Transverse colon (tissue), 4 donors: Measurements from ENCODE around the gene PAK6.

Source experiments
- EP300 ChIP-seq: sonication (generic); formaldehyde crosslinking; IDR thresholded peaks from one replicate; pipeline ENCODE4 v1.6.1; 2017; ENCODE audit warnings: antibody characterized with exemption, low read depth
- POLR2A ChIP-seq: fragments of 450-650 bp; IDR thresholded peaks from one replicate; pipeline ENCODE4 v1.6.1; 2016; ENCODE audit warnings: antibody characterized with exemption, mild to moderate bottlenecking, moderate library complexity
- POLR2AphosphoS5 ChIP-seq, 3 donors: sonication (generic); formaldehyde crosslinking; IDR thresholded peaks; one replicate each; pipeline ENCODE4 v1.6.1; 2016; ENCODE audit warnings: antibody characterized with exemption in 3 of 3
- TF ChIP-seq, protein P1 (sequence below), 5 experiments: fragments of 200-600 bp in 3 of 5; fragments of 450-650 bp in 2 of 5; sonication (generic) in 3 of 5; IDR thresholded peaks; 1 replicate in 2 of 5; 2 replicates in 3 of 5; pipeline ENCODE4 v1.5.1; 2016 to 2017; ENCODE audit warnings: antibody characterized with exemption in 5 of 5, inconsistent platforms in 3 of 5, mild to moderate bottlenecking in 2 of 5, moderate library complexity in 1 of 5

DNA sequence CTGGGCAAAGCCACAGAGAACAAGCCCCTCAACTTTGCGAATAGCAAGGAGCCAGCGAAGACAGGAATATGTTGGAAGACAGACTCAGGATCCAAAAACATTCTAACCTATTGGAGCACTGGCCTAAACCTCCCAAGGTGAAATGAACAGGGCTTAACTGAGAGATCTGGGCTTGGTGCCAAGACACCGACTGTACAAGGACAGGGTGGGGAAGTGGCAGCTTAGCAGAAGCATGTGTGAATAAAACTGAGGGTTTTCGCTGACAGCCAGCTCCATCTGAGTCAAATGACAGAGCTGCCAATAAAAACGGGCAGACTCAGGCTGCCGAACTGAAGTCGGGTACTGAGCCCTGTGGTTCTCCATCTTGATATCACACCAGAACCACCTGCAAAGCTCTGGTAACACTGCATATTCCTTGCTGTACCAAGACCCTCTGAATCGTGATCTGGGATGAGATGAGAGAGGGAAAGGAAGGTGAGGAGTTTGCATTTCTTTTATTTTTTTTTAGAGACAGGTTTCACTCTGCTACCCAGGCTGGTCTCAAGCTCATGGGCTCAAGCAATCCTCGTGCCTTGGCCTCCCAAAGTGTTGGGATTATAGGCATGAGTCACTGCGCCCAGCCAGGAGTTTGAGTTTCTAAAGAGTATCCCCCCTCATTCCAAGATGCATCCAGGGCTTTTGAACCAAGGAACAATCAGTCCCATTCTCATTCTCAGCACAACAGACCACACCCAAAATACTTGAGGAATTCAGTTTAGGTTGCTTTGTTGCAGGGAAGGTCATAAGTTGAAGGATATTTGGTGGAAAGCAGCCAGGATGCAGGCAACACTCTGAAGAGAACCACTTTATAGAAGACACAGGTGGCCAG, 74.9 kb downstream of the PAK6 start:
- TF ChIP-seq, protein P1, sequence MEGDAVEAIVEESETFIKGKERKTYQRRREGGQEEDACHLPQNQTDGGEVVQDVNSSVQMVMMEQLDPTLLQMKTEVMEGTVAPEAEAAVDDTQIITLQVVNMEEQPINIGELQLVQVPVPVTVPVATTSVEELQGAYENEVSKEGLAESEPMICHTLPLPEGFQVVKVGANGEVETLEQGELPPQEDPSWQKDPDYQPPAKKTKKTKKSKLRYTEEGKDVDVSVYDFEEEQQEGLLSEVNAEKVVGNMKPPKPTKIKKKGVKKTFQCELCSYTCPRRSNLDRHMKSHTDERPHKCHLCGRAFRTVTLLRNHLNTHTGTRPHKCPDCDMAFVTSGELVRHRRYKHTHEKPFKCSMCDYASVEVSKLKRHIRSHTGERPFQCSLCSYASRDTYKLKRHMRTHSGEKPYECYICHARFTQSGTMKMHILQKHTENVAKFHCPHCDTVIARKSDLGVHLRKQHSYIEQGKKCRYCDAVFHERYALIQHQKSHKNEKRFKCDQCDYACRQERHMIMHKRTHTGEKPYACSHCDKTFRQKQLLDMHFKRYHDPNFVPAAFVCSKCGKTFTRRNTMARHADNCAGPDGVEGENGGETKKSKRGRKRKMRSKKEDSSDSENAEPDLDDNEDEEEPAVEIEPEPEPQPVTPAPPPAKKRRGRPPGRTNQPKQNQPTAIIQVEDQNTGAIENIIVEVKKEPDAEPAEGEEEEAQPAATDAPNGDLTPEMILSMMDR (IDR thresholded peaks at IDR 0.05) = no peak
- no peak for TF ChIP-seq POLR2A
- no peak for TF ChIP-seq EP300
- TF ChIP-seq POLR2AphosphoS5 (IDR thresholded peaks at IDR 0.05) = no peak
